SK-N-SH treated with all-trans-retinoic acid at 6 μM for 48 hours (cell line): ENCODE measurements around the gene VWA3A.

ENCODE experiments used
- ATAC-seq: fragments of 200-7000 bp; cut with Tn5 transposase; 3 replicates; pipeline ENCODE4 v1.9.1; 2020; ENCODE audit warnings: mild to moderate bottlenecking, moderate library complexity
- ARNTL ChIP-seq: fragments of 450-650 bp; formaldehyde crosslinking; IDR thresholded peaks from 2 replicates; pipeline ENCODE4 v1.5.0; 2020; ENCODE audit warnings: low read depth, mild to moderate bottlenecking, moderate library complexity, borderline replicate concordance
- CREB5 ChIP-seq: fragments of 250-450 bp; sonication (Bioruptor Pico); IDR thresholded peaks from 2 replicates; pipeline ENCODE4 v1.5.1; 2020; ENCODE audit warnings: low read depth, mild to moderate bottlenecking, moderate library complexity
- CSDC2 ChIP-seq: fragments of 250-450 bp; sonication (Bioruptor Pico); IDR thresholded peaks from 2 replicates; pipeline ENCODE4 v1.5.0; 2020; ENCODE audit warnings: mild to moderate bottlenecking, moderate library complexity
- CSRNP3 ChIP-seq: fragments of 250-450 bp; sonication (Bioruptor Pico); IDR thresholded peaks from 2 replicates; pipeline ENCODE4 v1.5.1; 2021; ENCODE audit warnings: mild to moderate bottlenecking, moderate library complexity
- GLIS3 ChIP-seq: fragments of 250-450 bp; sonication (Bioruptor Pico); IDR thresholded peaks from 2 replicates; pipeline ENCODE4 v1.5.0; 2020; ENCODE audit warnings: mild to moderate bottlenecking, moderate library complexity
- ISL1 ChIP-seq: fragments of 250-450 bp; sonication (Bioruptor Pico); IDR thresholded peaks from 2 replicates; pipeline ENCODE4 v2.1.2; 2022; ENCODE audit warnings: mild to moderate bottlenecking, moderate library complexity
- OSR1 ChIP-seq: fragments of 250-450 bp; sonication (Bioruptor Pico); IDR thresholded peaks from 2 replicates; pipeline ENCODE4 v1.8.0; 2022; ENCODE audit warnings: moderate library complexity, mild to moderate bottlenecking, inconsistent platforms
- PATZ1 ChIP-seq: fragments of 250-450 bp; sonication (Bioruptor Pico); IDR thresholded peaks from 2 replicates; pipeline ENCODE4 v1.8.0; 2020; ENCODE audit warnings: mild to moderate bottlenecking, moderate library complexity, borderline replicate concordance
- POU6F1 ChIP-seq: fragments of 250-450 bp; sonication (Bioruptor Pico); IDR thresholded peaks from 2 replicates; pipeline ENCODE4 v1.8.0; 2021; ENCODE audit warnings: low read depth, mild to moderate bottlenecking, moderate library complexity, borderline replicate concordance
- PPARA ChIP-seq: fragments of 250-450 bp; sonication (Bioruptor Pico); IDR thresholded peaks from 2 replicates; pipeline ENCODE4 v1.5.0; 2020; ENCODE audit warnings: mild to moderate bottlenecking, borderline replicate concordance
- SNAI2 ChIP-seq: fragments of 250-450 bp; sonication (Bioruptor Pico); IDR thresholded peaks from 2 replicates; pipeline ENCODE4 v1.5.0; 2020; ENCODE audit warnings: mild to moderate bottlenecking, moderate library complexity
- TCF4 ChIP-seq: fragments of 250-450 bp; sonication (Bioruptor Pico); IDR thresholded peaks from 2 replicates; pipeline ENCODE4 v1.8.0; 2021; ENCODE audit warnings: mild to moderate bottlenecking, moderate library complexity, borderline replicate concordance
- TOX ChIP-seq: fragments of 250-450 bp; sonication (Bioruptor Pico); IDR thresholded peaks from 2 replicates; pipeline ENCODE4 v1.8.0; 2021; ENCODE audit warnings: mild to moderate bottlenecking, moderate library complexity, borderline replicate concordance
- TSHZ2 ChIP-seq: fragments of 250-450 bp; sonication (Bioruptor Pico); IDR thresholded peaks from 2 replicates; pipeline ENCODE4 v1.5.0; 2020; ENCODE audit warnings: mild to moderate bottlenecking, moderate library complexity
- ZC3H10 ChIP-seq: fragments of 250-450 bp; sonication (Bioruptor Pico); IDR thresholded peaks from 2 replicates; pipeline ENCODE4 v1.5.1; 2021; ENCODE audit warnings: mild to moderate bottlenecking, moderate library complexity
- ZFP3 ChIP-seq: fragments of 250-450 bp; sonication (Bioruptor Pico); IDR thresholded peaks from 2 replicates; pipeline ENCODE4 v1.5.0; 2020; ENCODE audit warnings: mild to moderate bottlenecking, moderate library complexity
- ZFP30 ChIP-seq: fragments of 450-650 bp; formaldehyde crosslinking; IDR thresholded peaks from 2 replicates; pipeline ENCODE4 v1.5.0; 2022; ENCODE audit warnings: mild to moderate bottlenecking, moderate library complexity
- ZNF565 ChIP-seq: fragments of 450-650 bp; formaldehyde crosslinking; conservative IDR thresholded peaks from 2 replicates; pipeline ENCODE4 v1.5.0; 2020; ENCODE audit warnings: low read depth, mild to moderate bottlenecking, moderate library complexity
- ZNF70 ChIP-seq: fragments of 450-650 bp; formaldehyde crosslinking; IDR thresholded peaks from 2 replicates; pipeline ENCODE4 v1.5.0; 2020; ENCODE audit warnings: mild to moderate bottlenecking, moderate library complexity
- ZNF8 ChIP-seq: fragments of 450-650 bp; formaldehyde crosslinking; IDR thresholded peaks from 2 replicates; pipeline ENCODE4 v1.5.0; 2020; ENCODE audit warnings: mild to moderate bottlenecking, moderate library complexity

Gene VWA3A

GRCh38 chr16:22073350-22073749, 19.0 kb upstream of the VWA3A start:
- no peak for TF ChIP-seq SNAI2
- no peak for TF ChIP-seq ZNF70 (CRISPR knock-in tag)
- no peak for TF ChIP-seq POU6F1 (CRISPR knock-in tag)
- no peak for TF ChIP-seq PPARA (CRISPR knock-in tag)
- no peak for TF ChIP-seq ZNF8 (CRISPR knock-in tag)
- no peak for TF ChIP-seq ZC3H10 (CRISPR knock-in tag)
- no peak for TF ChIP-seq ZFP30
- no peak for TF ChIP-seq TSHZ2 (CRISPR knock-in tag)
- no peak for TF ChIP-seq ARNTL (CRISPR knock-in tag)
- no peak for TF ChIP-seq CSDC2
- TF ChIP-seq ISL1 (CRISPR knock-in tag): no peak
- no peak for ATAC-seq

- TF ChIP-seq ZFP3: no peak
- no peak for TF ChIP-seq POU6F1 (CRISPR knock-in tag)
- no peak for TF ChIP-seq CSRNP3
- no peak for TF ChIP-seq ZFP30
- TF ChIP-seq GLIS3 (CRISPR knock-in tag): no peak
- TF ChIP-seq TOX (CRISPR knock-in tag): no peak
- TF ChIP-seq PATZ1 (CRISPR knock-in tag): no peak
- no peak for TF ChIP-seq ZNF8 (CRISPR knock-in tag)
- no peak for TF ChIP-seq ARNTL (CRISPR knock-in tag)
- TF ChIP-seq OSR1 (CRISPR knock-in tag): no peak
- no peak for ATAC-seq
These were observed 17.1 kb upstream of the VWA3A start for GRCh38 chr16:22075043-22075757.

GRCh38 chr16:22075776-22076175, 16.6 kb upstream of the VWA3A start:
- ATAC-seq: no peak
- no peak for TF ChIP-seq PATZ1 (CRISPR knock-in tag)
- TF ChIP-seq ZNF565 (CRISPR knock-in tag): no peak
- TF ChIP-seq ZFP30: no peak
- TF ChIP-seq TSHZ2 (CRISPR knock-in tag): no peak
- no peak for TF ChIP-seq TCF4 (CRISPR knock-in tag)
- no peak for TF ChIP-seq CREB5 (CRISPR knock-in tag)
